GM21367 (cell line): ENCODE results near the gene RFESD.
"Not testable (repeated sequence)": the region's sequence is repeated elsewhere in the genome, so short reads cannot be mapped to it uniquely, and the experiment has no call there.

ENCODE experiments used
- ATAC-seq: cut with Tn5 transposase; IDR thresholded peaks from one replicate; pipeline ENCODE4 v1.9.1; 2021; ENCODE audit not compliant: unreplicated experiment

Gene RFESD

DNA sequence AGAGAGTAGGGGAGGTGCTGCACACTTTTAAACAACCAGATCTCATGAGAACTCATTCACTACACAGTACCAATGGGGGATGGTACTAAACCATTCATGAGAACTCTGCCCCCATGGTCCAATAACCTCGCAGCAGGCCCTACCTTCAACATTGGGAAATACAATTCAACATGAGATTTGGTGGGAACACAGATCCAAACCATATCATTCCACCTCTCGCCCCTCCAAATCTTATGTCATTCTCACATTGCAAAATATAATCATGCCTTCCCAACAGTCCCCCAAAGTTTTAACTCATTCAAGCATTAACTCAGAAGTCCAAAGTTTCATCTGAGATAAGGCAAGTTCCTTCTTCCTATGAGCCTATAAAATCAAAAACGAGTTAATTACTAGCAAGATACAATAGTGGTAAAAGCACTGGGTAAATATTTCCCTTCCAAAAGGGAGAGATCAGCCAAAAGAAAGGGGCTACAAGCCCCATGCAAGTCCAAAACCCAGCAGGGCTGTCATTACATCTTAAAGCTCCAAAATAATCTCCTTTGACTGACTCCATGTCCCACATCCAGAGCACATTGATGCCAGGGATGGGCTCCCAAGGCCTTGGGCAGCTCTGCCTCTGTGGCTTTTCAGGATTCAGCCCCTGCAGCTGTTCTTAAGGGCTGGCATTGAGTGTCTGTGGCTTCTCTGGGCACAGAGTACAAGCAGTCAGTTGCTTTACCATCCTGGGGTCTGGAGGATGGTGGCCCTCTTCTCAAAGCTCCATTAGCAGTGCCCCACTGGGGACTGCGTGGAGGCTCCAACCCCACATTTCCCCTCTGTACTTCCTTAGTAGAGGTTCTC, 18.4 kb upstream of the RFESD start:
- no peak for ATAC-seq

DNA sequence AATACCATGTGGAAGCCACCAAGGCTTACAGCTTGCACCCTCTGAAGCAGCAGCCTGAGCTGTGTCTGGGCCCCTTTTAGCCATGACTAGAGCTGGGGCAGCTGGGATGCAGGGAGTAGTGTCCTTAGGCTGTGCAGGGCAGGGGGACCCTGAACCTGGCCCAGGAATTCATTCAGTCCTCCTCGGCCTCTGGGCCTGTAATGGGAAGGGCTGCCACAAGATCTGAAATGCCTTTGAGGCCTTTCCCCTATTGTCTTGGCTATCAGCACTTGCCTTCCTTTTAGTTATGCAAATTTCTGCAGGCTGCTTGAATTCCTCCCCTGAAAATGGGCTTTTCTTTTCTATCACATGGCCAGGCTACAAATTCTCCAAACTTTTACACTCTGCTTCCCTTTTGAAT, 17.6 kb upstream of the RFESD start:
- ATAC-seq, result no peak

DNA sequence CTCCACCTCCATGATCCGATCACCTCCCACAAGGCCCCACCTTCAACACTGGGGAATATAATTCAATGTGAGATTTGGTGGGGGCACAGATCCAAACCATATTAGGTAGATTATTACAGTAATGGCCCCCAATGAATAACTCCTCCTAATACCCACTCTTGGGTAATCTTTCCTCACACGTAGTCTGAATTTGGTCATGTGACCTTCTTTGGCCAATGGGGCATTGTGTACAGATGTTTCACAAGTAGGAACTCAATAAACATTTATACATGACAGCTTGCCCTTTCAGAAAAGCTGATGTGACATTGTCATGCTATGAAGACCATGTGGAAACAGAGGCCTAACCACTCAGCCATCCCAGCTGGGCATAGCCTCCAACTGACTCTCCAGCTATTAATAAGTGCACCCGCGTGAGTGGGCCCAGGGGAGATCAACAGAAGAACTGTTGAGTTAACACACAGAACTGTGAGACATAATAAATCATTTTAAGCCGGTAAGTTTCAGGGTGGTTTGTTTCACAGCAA, 16.1 kb upstream of the RFESD start:
- no peak for ATAC-seq

DNA sequence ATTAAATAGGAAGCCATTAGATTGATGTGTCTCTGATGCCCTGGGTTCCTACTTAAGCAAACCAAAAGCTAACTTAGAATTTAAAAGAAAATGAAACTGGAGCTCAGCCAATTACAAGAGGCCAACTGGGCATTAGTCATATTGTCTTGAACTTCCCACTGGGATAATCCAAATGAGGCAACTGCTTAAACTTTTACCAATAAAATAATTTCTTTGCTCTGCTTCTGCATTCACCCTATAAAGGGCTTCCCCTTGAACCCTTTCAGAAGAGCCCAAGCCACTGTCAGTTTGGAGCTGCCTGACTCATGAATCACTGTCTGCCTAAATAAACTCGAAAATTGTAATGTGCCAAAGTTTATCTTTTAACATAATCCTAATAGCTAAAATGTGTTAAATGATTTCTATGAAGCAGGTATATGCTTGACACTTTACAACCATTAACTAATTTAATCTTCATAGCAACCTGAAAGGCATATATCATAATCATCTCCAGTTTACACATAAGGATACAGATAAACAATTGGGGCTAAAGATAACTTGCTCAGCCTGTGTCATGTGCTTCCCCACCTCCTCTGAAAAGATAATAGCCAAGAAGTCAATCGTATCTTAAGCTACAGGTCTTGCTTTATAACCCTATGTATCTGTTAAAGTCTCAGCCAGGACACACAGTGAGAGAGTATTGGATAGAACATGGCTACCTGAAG, 15.2 kb upstream of the RFESD start:
- ATAC-seq, result no peak

DNA sequence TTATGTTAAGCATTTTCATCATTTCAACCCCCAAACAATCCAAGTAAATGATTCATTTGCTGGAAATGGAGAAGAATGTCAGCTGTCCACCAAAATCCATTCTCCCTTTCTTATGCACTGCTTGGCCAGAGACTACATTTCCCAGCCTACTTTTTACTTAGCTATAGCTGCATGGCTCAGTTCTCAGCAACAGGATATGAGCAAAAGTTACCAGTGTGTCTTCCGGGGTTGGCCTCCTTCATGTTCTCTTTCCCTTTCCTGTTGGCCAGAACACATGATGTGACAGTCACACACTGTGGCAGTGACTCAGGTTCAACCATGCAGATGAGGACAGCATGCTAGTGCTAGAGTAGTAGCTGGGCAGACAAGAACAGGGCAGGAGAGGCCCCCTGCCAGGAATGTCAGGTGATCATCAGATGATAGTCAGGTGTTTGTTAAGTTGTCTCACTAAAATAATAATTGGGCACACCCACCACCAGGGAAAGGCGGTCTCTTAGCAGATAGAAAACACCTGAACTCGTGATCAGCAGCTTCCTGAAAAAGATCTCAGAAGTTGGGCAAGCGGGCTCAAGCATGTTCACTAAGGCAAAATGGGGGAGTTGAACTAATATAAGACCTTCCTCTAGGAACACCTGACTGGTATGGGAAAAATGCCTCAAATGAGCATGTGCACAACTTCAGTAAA, 14.4 kb upstream of the RFESD start:
- ATAC-seq, result peak; percentile 96

DNA sequence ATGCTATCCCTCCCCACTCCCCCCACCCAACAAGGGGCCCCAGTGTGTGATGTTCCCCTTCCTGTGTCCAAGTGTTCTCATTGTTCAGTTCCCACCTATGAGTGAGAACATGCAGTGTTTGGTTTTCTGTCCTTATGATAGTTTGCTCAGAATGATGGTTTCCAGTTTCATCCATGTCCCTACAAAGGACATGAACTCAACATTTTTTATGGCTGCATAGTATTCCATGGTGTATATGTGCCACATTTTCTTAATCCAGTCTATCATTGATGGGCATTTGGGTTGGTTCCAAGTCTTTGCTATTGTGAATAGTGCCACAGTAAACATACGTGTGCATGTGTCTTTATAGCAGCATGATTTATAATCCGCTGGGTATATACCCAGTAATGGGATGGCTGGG, 13.6 kb upstream of the RFESD start:
- ATAC-seq, result not testable (repeated sequence)

DNA sequence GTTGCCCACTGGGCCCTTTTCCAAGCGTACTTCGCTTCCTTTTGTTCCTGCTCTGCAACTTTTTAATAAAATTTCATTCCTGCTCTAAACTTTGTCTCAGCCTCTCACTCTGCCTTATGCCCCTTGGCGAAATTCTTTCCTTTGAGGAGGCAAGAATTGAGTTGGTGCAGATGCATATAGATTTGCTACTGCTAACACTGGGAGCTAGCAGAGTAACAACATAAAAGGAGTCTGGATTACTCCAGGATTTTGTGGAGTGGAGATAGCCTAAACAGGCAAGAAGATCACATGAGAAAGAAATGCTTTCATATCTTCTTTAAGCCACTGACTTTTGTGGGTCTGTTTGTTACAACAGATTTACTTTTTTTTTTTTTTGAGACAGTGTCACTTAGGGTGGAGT, 12.9 kb upstream of the RFESD start:
- ATAC-seq, result no peak

DNA sequence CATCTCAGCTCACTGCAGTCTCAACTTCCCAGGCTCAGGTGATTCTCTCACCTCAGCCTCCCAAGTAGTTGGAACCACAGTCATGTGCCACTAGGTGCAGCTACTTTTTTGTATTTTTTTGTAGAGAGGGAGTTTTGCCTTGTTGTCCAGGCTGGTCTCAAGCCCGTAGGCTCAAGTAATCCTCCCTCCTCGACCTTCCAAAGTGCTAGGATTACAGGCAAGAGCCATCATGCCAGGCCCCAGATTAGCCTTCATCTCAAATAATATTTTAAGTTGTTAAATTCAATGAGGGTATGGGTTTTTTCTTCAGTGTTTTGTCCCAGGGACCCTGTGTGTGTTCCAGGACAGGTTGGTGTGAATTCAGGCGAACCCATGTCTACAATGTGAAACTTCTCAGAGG, 12.5 kb upstream of the RFESD start:
- ATAC-seq, result no peak

DNA sequence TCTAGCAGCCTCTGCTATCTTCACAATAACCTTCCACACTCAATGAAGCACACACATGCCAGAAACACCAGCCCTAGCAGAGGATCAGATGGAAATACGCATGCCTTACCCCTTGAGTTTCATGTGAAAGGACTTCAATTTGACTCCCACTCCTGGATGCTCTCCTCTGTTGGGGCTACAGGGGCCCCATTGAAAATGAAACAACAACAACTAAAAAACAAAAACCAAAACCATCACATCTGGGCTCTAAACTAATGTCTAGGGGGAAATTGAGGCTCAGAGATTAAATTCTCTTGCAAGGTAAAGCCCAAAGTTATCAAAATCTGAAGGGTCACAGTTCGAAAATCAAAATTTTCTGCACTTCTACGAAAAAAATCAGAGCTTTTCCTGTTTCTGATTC, 7.9 kb upstream of the RFESD start:
- no peak for ATAC-seq

DNA sequence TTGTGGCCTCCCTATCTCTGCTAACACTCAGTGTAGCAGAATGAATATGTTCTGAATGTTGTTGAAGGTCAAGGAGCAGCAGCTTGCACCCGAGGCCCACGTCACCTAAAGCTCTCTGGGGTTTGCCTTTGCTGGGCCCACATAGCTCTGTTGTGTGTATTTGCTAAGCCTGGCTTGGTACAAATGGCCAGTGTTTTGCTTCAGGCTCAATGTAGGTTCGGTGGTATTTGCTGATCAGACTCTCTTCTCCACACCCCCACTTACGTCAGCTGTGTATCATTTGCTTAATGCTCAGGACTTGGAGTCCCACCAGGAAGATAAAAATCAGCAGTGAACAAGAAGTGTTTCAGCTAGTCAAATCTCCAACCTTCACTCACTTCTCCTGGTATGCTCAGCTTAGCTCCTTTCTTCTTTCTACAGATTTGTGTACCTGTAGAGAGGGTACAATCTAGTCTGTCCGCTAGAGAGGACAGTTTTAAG, 4.8 kb upstream of the RFESD start:
- ATAC-seq, result no peak

DNA sequence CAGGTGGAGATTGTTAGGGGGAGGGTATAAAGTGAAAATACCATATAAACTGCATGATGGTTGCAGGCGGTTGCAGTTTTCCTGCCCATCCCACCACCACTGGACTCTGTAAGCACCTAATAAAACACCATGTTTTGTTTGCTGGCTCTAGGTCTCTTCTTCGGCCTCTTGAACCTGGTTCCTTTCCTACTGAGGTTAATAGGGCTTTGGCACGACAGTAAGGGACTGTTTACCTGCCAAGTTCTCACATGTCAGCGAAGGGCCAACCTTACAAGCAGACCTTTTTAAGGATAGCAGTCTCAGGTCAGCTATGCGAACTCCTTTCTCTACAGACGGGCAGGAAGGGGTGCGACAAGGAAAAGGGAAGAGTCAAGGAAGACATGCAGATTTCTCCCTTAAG, 3.4 kb upstream of the RFESD start:
- no peak for ATAC-seq

DNA sequence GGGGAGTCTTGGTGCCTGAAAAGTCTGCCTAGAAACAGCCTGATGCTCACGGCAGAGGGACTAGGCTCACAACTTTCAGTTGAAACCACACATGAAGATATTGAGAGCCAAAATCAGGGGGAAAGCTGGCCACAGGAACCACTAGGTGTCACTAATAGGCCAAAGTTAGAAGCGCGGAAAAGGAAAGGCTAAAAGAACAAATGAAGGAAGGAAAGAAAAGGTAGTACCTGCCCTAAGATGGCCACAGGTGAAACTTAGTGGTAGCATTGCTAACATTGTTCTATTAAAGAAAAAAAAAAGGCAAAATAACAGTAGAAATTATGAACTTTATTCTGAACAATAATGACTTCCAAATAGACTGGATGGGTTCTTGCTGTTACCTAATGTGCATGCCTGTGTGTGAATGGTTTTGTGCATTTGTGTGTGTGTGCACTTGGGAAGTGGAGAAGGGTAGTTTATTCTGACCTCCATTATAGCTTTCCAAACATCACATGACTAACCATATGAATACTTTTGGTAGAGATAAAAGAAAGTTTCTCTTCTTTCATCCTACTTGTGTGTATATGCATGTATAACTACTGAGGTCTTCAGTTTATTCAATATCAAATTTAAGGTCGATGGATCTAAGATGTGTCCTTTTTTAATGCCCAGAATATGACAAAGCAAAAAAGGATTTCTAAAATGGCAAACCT, 2.1 kb upstream of the RFESD start:
- peak; percentile 44 for ATAC-seq

DNA sequence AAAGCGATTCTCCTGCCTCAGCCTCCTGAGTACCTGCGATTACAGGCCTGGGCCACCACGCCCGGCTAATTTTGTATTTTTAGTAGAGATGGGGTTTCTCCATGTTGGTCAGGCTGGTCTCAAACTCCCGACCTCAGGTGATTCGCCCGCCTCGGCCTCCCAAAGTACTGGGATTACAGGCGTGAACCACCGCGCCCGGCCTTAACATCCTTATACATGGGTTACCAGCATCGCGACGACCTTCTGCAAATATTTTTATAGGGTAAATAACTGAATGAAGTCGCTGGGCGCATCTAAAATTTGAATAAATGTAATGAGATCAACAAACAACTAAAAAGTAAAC, 380 bp upstream of the RFESD start:
- ATAC-seq, result not testable (repeated sequence)

DNA sequence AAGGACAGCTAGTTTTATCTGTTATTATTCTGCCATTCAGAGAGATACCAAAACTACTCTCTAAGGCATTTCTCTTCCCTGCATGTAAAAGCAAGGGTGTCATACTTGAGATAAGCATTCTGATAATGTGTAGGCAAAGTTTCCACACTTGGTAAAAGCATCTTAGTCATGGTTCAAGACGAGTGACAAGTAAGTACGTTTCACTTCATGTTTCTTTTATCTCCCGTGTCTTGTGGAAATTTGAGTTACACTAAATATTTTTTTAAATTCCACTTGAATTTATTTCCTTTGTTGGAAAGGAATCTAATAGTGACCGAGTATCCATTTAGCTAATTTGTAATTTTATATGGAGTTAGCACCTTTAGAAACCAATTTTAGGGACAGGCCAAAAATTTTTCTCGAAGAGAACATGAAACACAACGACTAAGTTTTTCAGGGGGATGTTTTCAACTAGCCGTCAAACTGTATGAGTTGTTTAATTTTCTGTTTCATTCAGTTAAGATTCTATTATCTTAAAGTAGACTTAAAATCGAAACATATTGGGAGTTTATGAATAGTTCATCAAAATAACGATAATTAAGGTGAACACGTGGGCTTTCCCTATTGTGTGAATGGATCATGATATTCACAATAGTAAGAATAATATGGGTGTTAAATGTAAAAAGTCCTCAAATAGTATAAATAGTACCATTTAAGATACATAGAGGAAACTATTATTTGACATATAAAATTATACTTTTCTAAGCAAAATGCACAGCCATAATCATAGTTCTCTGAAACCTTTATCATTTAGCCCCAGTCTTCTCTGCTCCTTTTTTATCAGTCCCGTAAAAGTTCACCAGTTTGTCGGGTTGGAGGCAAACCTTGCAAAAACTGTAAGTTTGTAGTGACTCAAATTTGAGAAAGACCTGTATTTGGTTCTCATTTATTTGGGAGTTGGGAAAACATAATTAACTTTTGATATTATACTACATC, 1.6 kb downstream of the RFESD start:
- no peak for ATAC-seq

DNA sequence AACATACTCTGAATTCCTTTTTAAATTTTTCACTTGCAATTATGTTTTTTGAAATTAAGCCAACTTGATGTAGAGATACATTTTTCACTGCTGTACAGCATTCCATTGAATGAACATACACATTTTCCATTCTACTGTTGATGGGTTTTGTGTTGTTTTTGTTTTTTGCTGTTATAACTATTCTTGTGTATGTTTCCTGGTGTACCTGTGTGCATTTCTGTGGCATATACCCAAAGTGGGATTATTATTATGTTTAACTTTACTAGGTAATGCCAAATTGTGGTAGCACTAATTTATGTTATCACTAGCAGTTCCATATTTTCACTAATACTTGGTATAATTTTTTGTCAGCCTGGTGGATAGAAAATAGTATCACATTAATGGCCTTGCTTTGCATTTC, 2.7 kb downstream of the RFESD start:
- ATAC-seq, result no peak

DNA sequence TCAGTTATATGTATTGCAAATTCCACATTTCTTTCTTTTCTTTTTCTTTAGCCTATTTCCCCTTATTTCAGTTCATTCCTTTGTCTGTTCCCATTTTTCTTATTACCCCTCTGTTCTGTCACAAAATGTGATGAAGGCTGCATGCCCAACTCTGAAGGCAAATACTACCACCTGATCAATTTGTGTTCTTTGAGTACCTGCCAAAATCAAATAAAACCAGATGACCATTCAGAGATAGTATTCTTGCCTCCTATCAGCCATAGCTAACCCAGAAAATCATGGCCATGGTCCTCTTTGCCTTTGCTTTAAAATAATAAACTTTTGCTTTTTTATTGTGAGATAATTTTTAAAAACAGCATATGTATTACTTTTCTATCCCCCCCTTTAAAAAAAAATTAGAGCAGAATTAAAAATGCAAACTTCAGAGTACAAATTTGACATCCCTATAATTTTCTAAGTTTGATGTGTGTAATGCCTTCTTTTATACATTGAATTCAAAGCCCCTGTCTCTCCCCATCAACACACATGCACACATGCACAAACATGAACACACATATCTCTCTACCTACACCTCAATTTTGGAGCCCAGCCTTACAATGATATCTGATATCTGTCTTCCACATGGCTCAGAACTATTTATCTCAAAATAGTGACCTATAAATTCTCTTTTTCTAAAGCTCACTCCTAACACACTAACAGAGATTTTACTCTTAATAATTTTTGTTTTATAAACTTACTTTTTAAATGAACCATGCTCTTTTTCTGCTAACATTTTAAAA, 3.5 kb downstream of the RFESD start:
- no peak for ATAC-seq

DNA sequence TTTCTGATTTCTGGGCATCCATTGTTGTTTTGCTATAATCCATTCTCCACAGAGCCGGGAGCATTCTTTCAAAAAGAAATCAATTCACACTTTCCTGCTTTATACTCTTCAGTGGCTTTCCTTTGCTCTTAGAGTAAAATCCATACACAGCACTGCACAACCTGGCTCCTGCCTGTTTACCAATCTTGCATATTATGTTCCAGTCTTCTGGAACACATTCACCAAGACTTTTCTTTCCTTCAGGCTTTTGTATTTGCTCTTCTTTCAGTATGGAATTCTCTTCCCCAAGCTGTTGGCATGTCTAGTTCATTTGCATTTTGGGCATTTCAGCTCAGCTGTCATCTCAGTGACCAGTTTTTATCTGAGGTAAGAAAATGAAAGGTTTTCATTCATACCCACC, 6.3 kb downstream of the RFESD start:
- ATAC-seq, result no peak

DNA sequence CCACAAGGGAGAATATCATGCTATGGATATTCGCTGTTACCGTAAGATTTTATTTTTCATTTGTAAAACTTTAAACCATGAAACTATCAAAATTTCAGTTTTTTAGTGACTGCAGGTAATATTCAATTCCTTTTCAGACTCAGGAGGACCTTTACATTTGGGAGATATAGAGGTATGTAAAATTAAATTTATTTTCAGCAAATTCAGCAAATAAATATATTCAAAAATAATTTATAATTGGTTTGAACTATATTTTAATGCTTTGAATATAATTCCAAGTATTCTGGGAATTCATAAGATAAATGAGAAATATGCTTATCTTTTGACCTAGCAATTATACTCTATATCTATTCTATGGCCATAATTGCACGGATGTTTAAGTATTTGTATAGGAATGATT, 7.6 kb downstream of the RFESD start:
- no peak for ATAC-seq

DNA sequence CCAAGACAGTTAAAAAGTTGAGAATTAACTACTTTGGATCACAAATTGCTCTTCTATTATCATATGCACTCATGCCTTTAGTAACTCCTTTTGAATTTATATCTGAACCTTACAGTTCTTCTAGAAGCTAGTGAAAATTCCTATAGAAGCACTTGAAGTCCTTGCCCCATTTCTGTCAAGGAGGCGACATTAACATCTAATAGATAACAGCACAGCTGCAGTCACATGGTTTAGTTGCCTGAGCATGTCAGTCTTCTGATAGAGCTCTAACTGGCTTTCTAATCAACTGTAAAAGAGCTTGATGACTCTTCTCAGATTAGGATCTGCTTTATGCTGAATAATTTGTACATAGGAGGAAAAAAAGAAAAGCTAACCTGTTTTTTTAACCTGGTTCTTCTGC, 9.0 kb downstream of the RFESD start:
- ATAC-seq, result no peak
